HepG2 (cell line): ENCODE results near the gene ABCA3. TPM values are rescaled to one million over a fixed set of nuclear protein-coding genes. Genes with fewer than 3 reads are reported as not detected.

Experiments used
- AKAP8 ChIP-seq: sonication (generic); formaldehyde crosslinking; IDR thresholded peaks from 2 replicates; pipeline ENCODE4 v1.5.1; 2020; ENCODE audit warnings: mild to moderate bottlenecking, missing genetic modification reagents
- CHCHD3 ChIP-seq: sonication (generic); formaldehyde crosslinking; IDR thresholded peaks from 2 replicates; pipeline ENCODE4 v1.8.0; 2022; ENCODE audit warnings: mild to moderate bottlenecking, missing genetic modification reagents, moderate library complexity
- ESRRA ChIP-seq: sonication (generic); formaldehyde crosslinking; IDR thresholded peaks from 2 replicates; pipeline ENCODE4 v1.5.1; 2020; ENCODE audit warnings: mild to moderate bottlenecking, low read depth, missing genetic modification reagents
- GABPA ChIP-seq, 2 experiments: IDR thresholded peaks; 2 replicates each; pipeline ENCODE4 v1.6.1; 2011 to 2016; ENCODE audit warnings: low read depth in 2 of 2, low read length in 1 of 2, missing biosample characterization in 1 of 2, missing genetic modification characterization in 1 of 2
- HIVEP1 ChIP-seq: sonication (generic); formaldehyde crosslinking; IDR thresholded peaks from 2 replicates; pipeline ENCODE4 v1.4.0; 2020; ENCODE audit warnings: mild to moderate bottlenecking, missing genetic modification reagents
- HMG20B ChIP-seq: conservative IDR thresholded peaks from 2 replicates; pipeline ENCODE4 v1.6.1; 2016; ENCODE audit warnings: missing genetic modification reagents, missing compliant biosample characterization
- HOXA7 ChIP-seq: sonication (generic); formaldehyde crosslinking; IDR thresholded peaks from 2 replicates; pipeline ENCODE4 v1.8.1; 2022; ENCODE audit warnings: mild to moderate bottlenecking, missing genetic modification reagents, moderate library complexity
- KDM5B ChIP-seq: sonication (generic); formaldehyde crosslinking; IDR thresholded peaks from 2 replicates; pipeline ENCODE4 v1.4.0; 2020; ENCODE audit warnings: missing genetic modification reagents, mild to moderate bottlenecking, borderline replicate concordance
- SCMH1 ChIP-seq: sonication (generic); formaldehyde crosslinking; IDR thresholded peaks from 2 replicates; pipeline ENCODE4 v1.9.0; 2021; ENCODE audit warnings: missing genetic modification reagents, mild to moderate bottlenecking, borderline replicate concordance
- SMYD3 ChIP-seq: sonication (generic); formaldehyde crosslinking; IDR thresholded peaks from 2 replicates; pipeline ENCODE4 v1.8.1; 2023; ENCODE audit warnings: mild to moderate bottlenecking, missing genetic modification reagents
- SUZ12 ChIP-seq: fragments of 150-350 bp; IDR thresholded peaks from 2 replicates; pipeline ENCODE4 v1.6.1; 2014; ENCODE audit warnings: low read depth, low read length
- TBX3 ChIP-seq: fragments of 450-650 bp; IDR thresholded peaks from 2 replicates; pipeline ENCODE4 v1.6.1; 2017; ENCODE audit warnings: antibody characterized with exemption, mild to moderate bottlenecking, inconsistent platforms, borderline replicate concordance
- TOPORS ChIP-seq: sonication (generic); formaldehyde crosslinking; IDR thresholded peaks from 2 replicates; pipeline ENCODE4 v1.8.0; 2023; ENCODE audit warnings: mild to moderate bottlenecking, missing genetic modification reagents
- ZC3H4 ChIP-seq: sonication (generic); formaldehyde crosslinking; IDR thresholded peaks from 2 replicates; pipeline ENCODE4 v1.4.0; 2020; ENCODE audit warnings: missing genetic modification reagents, borderline replicate concordance
- ZFP36 ChIP-seq: fragments of 150-350 bp; IDR thresholded peaks from 2 replicates; pipeline ENCODE4 v1.6.1; 2018; ENCODE audit warnings: borderline replicate concordance, low read length, low read depth; ENCODE audit not compliant: partially characterized antibody
- ZIK1 ChIP-seq: sonication (generic); formaldehyde crosslinking; IDR thresholded peaks from 2 replicates; pipeline ENCODE4 v1.5.0; 2020; ENCODE audit warnings: mild to moderate bottlenecking, low read depth, missing genetic modification reagents, borderline replicate concordance
- ZNF12 ChIP-seq: sonication (generic); formaldehyde crosslinking; IDR thresholded peaks from 2 replicates; pipeline ENCODE4 v1.5.0; 2020; ENCODE audit warnings: missing genetic modification reagents
- ZNF136 ChIP-seq: sonication (generic); formaldehyde crosslinking; IDR thresholded peaks from 2 replicates; pipeline ENCODE4 v1.8.1; 2022; ENCODE audit warnings: low read depth, mild to moderate bottlenecking, moderate library complexity, missing genetic modification reagents
- ZNF282 ChIP-seq: fragments of 450-650 bp; IDR thresholded peaks from 2 replicates; pipeline ENCODE4 v1.6.1; 2018; ENCODE audit not compliant: partially characterized antibody
- ZNF660 ChIP-seq: sonication (generic); formaldehyde crosslinking; IDR thresholded peaks from 2 replicates; pipeline ENCODE4 v1.5.1; 2020; ENCODE audit warnings: mild to moderate bottlenecking, low read depth, missing genetic modification reagents, borderline replicate concordance
- ZZZ3 ChIP-seq: sonication (generic); formaldehyde crosslinking; IDR thresholded peaks from 2 replicates; pipeline ENCODE4 v1.4.0; 2020; ENCODE audit warnings: missing genetic modification reagents, mild to moderate bottlenecking, borderline replicate concordance
- polyA plus RNA-seq, 8 experiments: library from polyadenylated mRNA; depleted of rRNA in 3 of 8; stranded (reverse) in 7 of 8; unstranded in 1 of 8; fragments of >200 nt; fragmentation: Illumina TruSeq in 4 of 8; extraction: Trizol in 4 of 8; gene quantifications; 2 replicates each; pipeline versions ENCODE4 v1.2.1 to v1.2.3, GENCODE V29; 2011 to 2016; ENCODE audit warnings: low read depth in 4 of 8, missing spikeins in 1 of 8, mixed read lengths in 1 of 8; ENCODE audit not compliant: insufficient read depth in 1 of 8
- total RNA-seq, 5 experiments: library from RNA; depleted of rRNA; stranded (reverse); fragments of >200 nt; fragmentation: Illumina TruSeq; extraction: Trizol; gene quantifications; 2 replicates each; pipeline ENCODE4 v1.2.3, GENCODE V29; 2016; ENCODE audit warnings: low read depth in 1 of 5
- TF ChIP-seq, protein P1 (sequence below): IDR thresholded peaks from 2 replicates; pipeline ENCODE4 v1.6.1; 2018; ENCODE audit warnings: missing genetic modification reagents, mild to moderate bottlenecking, missing compliant biosample characterization
- TF ChIP-seq, protein P2 (sequence below): sonication (generic); formaldehyde crosslinking; conservative IDR thresholded peaks from 2 replicates; pipeline ENCODE4 v1.8.0; 2022; ENCODE audit warnings: mild to moderate bottlenecking, moderate library complexity, missing genetic modification reagents
- TF ChIP-seq, protein P3 (sequence below): sonication (generic); formaldehyde crosslinking; IDR thresholded peaks from 2 replicates; pipeline ENCODE4 v1.8.1; 2023; ENCODE audit warnings: mild to moderate bottlenecking, missing genetic modification reagents, borderline replicate concordance
- TF ChIP-seq, protein P4 (sequence below): sonication (generic); formaldehyde crosslinking; IDR thresholded peaks from 2 replicates; pipeline ENCODE4 v1.8.1; 2023; ENCODE audit warnings: mild to moderate bottlenecking, missing genetic modification reagents

Gene ABCA3
- total and polyA plus RNA-seq, 2 of the 13 experiments (the other 11 are each of a cell fraction or from before 2014, with no cell fraction given): 0.60 to 1.5 TPM

DNA sequence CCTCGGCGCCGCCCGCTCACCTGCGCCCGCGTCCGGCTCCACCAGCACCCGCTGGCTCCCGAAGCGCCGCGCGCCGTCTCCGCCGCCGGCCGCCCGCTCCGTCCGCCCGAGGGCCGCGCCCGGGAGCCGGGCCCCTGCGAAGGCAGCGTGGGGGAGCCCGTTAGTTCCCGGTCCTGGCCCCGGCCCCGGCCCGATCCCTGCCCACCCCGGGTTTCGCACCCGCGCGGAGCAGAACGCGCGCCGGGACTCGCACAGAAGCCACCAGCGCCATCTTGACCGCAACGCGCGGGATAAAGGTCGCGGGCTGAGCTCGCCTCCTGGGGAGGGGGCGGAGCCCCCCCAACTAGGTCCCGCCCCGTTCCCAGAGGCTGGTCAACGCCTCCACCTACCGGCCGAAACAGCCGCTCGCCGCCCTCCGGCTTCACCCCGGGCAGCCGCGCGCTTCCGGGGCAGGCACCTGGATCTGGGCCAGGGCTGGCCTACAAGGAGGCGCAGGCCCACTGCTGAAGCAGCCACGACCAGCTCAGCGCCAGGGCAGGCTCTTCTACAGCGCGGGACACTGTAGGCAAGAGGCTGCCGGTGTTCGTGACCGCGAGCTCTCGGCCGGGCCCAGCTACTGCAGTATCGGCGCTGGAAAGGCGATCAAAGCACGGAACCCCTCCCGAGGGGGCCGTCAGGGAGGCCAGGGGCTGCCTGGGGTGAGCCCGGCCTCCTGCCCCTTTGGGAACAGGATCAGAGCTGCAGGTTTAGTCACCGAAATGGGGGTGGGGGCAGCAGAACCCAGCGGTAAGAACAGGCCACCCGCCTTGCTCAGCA is 89.0 kb downstream of the ABCA3 start, which contains the start of gene ECI1 (continued):
- TF ChIP-seq, protein P1, sequence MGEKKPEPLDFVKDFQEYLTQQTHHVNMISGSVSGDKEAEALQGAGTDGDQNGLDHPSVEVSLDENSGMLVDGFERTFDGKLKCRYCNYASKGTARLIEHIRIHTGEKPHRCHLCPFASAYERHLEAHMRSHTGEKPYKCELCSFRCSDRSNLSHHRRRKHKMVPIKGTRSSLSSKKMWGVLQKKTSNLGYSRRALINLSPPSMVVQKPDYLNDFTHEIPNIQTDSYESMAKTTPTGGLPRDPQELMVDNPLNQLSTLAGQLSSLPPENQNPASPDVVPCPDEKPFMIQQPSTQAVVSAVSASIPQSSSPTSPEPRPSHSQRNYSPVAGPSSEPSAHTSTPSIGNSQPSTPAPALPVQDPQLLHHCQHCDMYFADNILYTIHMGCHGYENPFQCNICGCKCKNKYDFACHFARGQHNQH (CRISPR knock-in tag): peak; percentile 94
- TF ChIP-seq SMYD3 (CRISPR knock-in tag) (peak; percentile 30; the same call in 1 of the 2 replicates), ZNF660 (no peak), HMG20B (CRISPR knock-in tag) (0 out of 2 replicates have a peak, but pooled peaks have one; percentile 56), ZIK1 (CRISPR knock-in tag) (no peak; the same call in 1 of the 2 replicates), TOPORS (CRISPR knock-in tag) (peak; percentile 83), SCMH1 (CRISPR knock-in tag) (no peak), CHCHD3 (CRISPR knock-in tag) (no peak), HOXA7 (CRISPR knock-in tag) (no peak), GABPA (IDR thresholded peaks at IDR 0.05; ENCODE audit: low read depth, low read length) (peak; percentile 43), GABPA (CRISPR knock-in tag; IDR thresholded peaks at IDR 0.05; ENCODE audit: low read depth) (peak; percentile 80), TBX3 (no peak), ZNF282 (no peak), ZFP36 (no peak), ZNF136 (no peak; the same call in 1 of the 2 replicates), AKAP8 (CRISPR knock-in tag) (peak; percentile 90), ZNF12 (CRISPR knock-in tag) (no peak; the same call in 1 of the 2 replicates), HIVEP1 (CRISPR knock-in tag) (peak; percentile 93), SUZ12 (no peak), ZZZ3 (CRISPR knock-in tag) (peak; percentile 54; the same call in 1 of the 2 replicates), ZC3H4 (CRISPR knock-in tag) (no peak), ESRRA (CRISPR knock-in tag) (peak; percentile 88), KDM5B (CRISPR knock-in tag) (peak; percentile 86)
- TF ChIP-seq, protein P2, sequence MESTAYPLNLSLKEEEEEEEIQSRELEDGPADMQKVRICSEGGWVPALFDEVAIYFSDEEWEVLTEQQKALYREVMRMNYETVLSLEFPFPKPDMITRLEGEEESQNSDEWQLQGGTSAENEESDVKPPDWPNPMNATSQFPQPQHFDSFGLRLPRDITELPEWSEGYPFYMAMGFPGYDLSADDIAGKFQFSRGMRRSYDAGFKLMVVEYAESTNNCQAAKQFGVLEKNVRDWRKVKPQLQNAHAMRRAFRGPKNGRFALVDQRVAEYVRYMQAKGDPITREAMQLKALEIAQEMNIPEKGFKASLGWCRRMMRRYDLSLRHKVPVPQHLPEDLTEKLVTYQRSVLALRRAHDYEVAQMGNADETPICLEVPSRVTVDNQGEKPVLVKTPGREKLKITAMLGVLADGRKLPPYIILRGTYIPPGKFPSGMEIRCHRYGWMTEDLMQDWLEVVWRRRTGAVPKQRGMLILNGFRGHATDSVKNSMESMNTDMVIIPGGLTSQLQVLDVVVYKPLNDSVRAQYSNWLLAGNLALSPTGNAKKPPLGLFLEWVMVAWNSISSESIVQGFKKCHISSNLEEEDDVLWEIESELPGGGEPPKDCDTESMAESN (CRISPR knock-in tag): peak; percentile 73; the same call in 1 of the 2 replicates
- TF ChIP-seq, protein P3, sequence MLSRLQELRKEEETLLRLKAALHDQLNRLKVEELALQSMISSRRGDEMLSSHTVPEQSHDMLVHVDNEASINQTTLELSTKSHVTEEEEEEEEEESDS (CRISPR knock-in tag): no peak; the same call in 1 of the 2 replicates
- TF ChIP-seq, protein P4, sequence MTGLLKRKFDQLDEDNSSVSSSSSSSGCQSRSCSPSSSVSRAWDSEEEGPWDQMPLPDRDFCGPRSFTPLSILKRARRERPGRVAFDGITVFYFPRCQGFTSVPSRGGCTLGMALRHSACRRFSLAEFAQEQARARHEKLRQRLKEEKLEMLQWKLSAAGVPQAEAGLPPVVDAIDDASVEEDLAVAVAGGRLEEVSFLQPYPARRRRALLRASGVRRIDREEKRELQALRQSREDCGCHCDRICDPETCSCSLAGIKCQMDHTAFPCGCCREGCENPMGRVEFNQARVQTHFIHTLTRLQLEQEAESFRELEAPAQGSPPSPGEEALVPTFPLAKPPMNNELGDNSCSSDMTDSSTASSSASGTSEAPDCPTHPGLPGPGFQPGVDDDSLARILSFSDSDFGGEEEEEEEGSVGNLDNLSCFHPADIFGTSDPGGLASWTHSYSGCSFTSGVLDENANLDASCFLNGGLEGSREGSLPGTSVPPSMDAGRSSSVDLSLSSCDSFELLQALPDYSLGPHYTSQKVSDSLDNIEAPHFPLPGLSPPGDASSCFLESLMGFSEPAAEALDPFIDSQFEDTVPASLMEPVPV (CRISPR knock-in tag): peak; percentile 89
